ENCODE measurements around the gene LGALS8.

DNA sequence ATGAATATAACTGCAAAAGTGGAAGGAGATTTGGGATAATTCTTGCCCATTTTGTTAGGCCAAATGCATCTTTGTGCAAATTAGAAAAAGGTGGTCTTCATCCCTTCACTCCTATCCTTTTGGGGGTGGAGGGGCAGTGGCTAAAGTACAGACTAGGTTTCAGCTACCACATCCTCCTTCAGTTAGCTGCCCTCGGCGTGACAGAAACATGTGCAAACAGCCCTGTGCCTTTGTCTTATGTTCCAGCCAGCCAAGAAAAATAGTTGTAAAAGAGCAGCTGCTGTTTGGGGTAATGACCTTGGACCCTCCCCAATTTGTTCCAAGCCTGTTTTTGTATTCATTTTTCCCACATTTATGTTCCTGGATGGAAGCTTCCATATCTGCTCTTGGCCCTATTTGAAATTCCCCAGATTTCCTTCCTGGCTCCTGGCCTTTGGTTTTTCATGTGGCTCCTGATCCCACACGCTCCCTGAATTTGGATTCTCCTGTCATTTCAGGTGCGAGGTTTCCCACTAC lies 8.3 kb upstream of the LGALS8 start:
- TF ChIP-seq, protein P1, sequence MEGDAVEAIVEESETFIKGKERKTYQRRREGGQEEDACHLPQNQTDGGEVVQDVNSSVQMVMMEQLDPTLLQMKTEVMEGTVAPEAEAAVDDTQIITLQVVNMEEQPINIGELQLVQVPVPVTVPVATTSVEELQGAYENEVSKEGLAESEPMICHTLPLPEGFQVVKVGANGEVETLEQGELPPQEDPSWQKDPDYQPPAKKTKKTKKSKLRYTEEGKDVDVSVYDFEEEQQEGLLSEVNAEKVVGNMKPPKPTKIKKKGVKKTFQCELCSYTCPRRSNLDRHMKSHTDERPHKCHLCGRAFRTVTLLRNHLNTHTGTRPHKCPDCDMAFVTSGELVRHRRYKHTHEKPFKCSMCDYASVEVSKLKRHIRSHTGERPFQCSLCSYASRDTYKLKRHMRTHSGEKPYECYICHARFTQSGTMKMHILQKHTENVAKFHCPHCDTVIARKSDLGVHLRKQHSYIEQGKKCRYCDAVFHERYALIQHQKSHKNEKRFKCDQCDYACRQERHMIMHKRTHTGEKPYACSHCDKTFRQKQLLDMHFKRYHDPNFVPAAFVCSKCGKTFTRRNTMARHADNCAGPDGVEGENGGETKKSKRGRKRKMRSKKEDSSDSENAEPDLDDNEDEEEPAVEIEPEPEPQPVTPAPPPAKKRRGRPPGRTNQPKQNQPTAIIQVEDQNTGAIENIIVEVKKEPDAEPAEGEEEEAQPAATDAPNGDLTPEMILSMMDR (IDR thresholded peaks at IDR 0.05): no peak
- TF ChIP-seq EZH2 (IDR thresholded peaks at IDR 0.05; ENCODE audit: borderline replicate concordance, insufficient read depth, low read depth, low read length, poor library complexity, severe bottlenecking): no peak
